Activated CD8-positive, alpha-beta memory T cell treated with anti-CD3 and anti-CD28 coated beads, Interleukin-2, amount 50 U/mL, for 4 hours (primary cell): ENCODE results near the gene LTA.
"Not testable (repeated sequence)": the region's sequence is repeated elsewhere in the genome, so short reads cannot be mapped to it uniquely, and the experiment has no call there.

Experiments
- DNase-seq: peaks from one replicate; pipeline ENCODE4 v3.0.0-alpha.2; 2020

The LTA gene

GRCh38 chr6:31590691-31591090, 18.6 kb downstream of the LTA start:
- DNase-seq = not testable (repeated sequence)

- no peak for DNase-seq
Observed at GRCh38 chr6:31592396-31592771, 20.3 kb downstream of the LTA start.

DNA sequence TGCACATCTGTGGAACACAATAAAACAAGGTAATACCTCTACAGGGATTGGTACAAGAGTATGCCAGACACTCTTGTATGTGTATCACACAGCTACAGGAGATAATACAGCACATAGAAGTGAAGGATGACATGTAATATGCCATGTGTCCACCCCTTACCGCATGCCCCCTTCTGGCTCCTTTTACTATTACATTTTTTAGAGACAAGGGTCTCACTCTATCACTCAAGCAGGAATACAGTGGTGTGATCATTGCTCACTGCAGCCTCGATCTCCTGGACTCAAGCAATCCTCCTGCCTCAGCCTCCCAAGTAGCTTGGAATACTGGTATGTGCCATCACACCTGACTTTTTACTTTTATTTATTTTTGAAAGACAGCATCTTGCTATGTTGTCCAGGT, 24.9 kb downstream of the LTA start:
- no peak for DNase-seq

GRCh38 chr6:31607317-31607716, 35.2 kb downstream of the LTA start:
- no peak for DNase-seq

DNA sequence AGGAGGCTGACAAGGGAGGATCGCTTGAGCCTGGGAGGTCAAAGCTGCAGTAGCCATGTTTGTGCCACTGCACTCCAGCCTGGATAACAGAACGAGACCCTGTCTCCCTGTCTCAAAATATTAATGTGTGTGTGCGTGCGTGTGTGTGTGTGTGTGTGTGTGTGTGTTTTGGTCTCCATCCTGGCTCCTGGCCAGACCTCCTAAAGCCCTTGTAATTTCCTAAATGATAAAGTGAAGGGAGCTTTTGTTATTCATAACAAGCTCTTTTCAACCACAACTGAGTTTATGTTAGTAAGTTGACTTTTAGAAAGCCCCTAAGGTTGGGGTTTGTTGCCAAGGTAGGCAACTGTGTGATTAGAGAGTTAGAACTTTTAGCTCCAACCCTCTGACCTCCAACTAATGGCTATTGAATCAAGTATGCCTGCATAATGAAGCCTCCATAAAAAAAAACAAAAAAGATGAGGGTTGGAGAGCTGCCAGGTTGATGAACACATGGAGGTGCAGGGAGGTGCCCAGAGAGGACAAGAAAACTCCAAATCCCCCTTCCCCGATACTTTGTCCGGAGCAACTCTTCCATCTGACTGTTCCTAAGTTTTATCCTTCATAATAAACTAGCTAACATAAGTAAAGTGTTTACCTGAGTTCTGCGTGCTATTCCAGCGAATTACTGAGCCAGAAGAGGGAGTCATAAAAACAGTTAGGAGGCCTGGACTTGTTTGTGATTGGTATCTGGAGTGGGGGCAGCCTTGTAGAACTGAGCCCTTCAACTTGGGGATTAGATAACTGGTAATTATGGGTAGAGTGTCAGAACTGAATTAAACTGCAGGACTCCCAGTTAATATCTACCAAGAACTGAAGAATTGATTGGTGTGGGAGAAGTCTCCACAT, 37.7 kb downstream of the LTA start:
- no peak for DNase-seq

GRCh38 chr6:31610968-31611367, 38.9 kb downstream of the LTA start:
- no peak for DNase-seq

DNA sequence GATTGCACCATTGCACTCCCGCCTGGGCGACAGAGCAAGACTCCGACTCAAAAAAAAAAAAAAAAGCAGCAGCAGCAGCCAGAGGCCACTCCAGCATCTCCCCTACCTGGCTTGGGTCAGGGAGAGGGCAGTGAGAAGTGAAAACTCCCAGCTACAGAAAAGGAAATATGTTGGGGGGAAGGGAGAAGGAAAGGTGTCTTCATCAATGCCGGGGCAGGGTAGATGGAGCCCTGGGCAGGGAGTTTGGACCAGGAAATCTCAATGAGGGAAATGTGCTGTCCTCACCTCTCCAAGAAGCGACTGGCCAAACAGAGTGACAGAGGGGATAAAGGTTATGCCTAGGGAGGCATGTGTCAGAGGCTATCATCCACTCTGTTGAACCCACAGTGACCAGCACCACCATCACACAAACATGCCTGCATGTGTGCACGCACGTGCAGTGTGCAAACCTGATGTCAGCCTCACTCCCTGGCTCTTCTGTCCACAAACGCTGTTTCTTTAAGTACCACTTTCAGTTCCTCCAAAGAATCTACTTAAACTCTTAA, 42.1 kb downstream of the LTA start:
- no peak for DNase-seq

DNA sequence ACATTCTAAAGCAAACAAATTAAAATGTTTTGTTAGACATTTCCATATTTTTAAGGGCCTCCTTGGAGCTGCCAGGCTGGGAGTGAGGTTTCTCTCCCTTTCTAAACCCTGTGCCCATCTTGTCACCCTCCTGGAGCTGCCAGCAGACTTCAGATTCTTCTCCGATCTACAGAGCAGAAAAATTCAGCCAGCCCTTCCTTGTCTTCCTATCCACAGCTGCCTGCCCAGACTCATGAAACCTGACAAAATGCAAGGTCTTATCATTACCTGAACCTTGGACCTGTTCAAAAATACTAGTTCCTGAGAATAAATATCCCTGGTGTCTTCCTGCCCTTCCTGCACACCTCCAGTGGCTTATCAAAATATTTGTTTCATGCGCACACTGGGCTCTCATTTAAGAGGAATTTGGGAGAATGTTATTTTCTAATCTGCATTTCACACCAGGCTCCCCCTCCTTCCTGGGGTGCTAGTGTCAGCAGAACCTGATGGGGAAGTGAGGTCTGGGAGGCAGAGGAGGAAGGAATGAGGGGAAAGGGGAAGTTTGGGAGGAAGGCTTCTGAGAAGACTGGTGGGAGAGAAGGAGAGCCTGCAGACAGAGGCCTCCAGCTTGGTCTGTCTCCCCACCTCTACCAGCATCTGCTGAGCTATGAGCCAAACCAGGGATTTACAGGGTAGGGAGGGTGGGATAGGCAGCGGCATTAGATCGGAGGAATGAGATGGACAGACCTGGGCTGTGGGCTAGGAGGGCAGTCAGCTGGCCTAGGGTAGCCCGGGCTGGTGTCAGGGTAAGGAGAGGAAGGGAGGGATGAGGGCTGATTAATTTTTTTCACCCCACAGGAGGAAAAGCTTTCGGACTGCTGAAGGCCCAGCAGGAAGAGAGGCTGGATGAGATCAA, 42.8 kb downstream of the LTA start, which contains the start of gene AIF1:
TSS of gene AIF1 (plus strand) at position 551 of the 895 bp plus-strand sequence. CDS start at position 647, 96 bp downstream.
- DNase-seq = no peak

DNA sequence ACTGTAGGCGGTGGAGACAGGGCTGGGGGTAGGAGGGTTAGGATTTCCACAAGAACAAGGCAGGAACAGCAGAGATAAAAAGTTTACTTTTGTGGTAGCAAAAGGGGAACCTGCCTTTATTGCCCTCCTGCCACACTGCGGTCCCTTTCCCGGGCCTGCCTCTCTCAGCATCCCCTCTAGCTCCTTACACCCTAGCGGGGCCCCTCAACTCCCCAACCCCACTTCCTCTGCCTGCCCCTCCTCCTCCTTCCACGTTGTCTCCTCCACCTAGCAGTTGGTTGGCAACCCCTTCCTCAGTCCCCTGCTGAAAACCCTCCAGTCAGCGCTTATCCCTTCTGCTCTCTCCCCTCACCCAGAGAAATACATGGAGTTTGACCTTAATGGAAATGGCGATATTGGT, 43.7 kb downstream of the LTA start:
- DNase-seq = no peak

DNA sequence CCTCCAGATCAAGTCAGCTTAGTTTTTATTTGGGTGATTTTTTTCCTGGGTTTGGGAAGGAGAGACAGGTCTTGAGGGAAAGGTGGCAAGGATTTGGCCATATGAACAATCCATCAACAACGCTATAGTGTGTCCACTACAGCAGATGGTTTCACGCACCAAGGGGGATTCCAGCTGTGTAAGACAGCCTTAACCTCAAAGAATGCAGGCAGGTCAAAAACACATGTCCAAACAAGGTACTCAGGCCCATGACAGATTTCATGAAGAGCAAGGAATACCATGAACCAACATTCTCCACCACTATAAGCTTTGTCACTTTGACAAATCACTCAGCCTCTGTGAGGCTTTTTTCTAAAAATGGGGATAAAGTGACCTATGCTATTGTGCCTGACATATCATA, 44.9 kb downstream of the LTA start:
- no peak for DNase-seq

- peak; percentile 94 for DNase-seq
Observed at GRCh38 chr6:31619805-31620585, 47.9 kb downstream of the LTA start.

- DNase-seq = peak; percentile 95
Observed at GRCh38 chr6:31620586-31621319, 48.7 kb downstream of the LTA start, which contains the start of gene PRRC2A. TSS of gene PRRC2A (plus strand) at chr6:31620715. CDS start at chr6:31622790, 2,075 bp downstream.

- DNase-seq = no peak
Observed at GRCh38 chr6:31621320-31621939, 49.3 kb downstream of the LTA start.

- no peak for DNase-seq
Observed at GRCh38 chr6:31621991-31622390, 49.9 kb downstream of the LTA start.

DNA sequence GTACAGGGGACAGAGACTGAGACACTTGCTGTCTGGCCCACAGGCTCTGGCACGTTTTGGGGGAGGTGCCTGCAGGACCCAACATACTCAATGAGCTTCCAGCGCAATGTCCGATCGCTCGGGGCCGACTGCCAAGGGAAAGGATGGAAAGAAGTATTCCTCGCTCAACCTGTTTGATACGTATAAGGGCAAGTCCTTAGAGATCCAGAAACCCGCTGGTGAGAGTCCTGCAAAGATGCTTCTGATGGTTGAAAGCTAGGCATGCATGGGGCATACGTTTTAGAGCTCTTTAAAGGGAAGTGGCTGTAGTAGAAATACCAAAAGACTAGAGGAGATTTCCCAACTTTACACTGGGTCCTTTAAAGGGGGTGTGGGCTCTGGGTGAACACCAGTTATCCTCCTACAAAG, 50.6 kb downstream of the LTA start:
- no peak for DNase-seq
